Measurements from ENCODE around the gene RADIL.

- TF ChIP-seq CTCF (tag by site-specific recombination; IDR thresholded peaks at IDR 0.05) = no peak
- no peak for TF ChIP-seq SETDB1 (IDR thresholded peaks at IDR 0.05; ENCODE audit: insufficient read length, low read length)
- no peak for TF ChIP-seq ZNF561 (tag by site-specific recombination; IDR thresholded peaks at IDR 0.05; ENCODE audit: borderline replicate concordance)
Measured at GRCh38 chr7:4801839-4802231, 81.7 kb downstream of the RADIL start.
